Skeletal muscle cell (primary cell): ENCODE measurements around the gene PTGIS.
"Not testable (repeated sequence)": the region's sequence is repeated elsewhere in the genome, so short reads cannot be mapped to it uniquely, and the experiment has no call there.

Experiments used
- DNase-seq: peaks from one replicate; pipeline ENCODE4 v3.0.0-alpha.2; 2010; ENCODE audit warnings: low read depth
- H3K4me3 ChIP-seq: 2 replicates; pipeline ENCODE4 v1.5.1; 2011; ENCODE audit warnings: low read depth, mild to moderate bottlenecking, control low read depth, low read length, moderate library complexity

PTGIS gene

GRCh38 chr20:49581482-49581881, 13.5 kb upstream of the PTGIS start:
- no peak overlapping the region for H3K4me3 ChIP-seq
- DNase-seq = no peak

- no peak for DNase-seq
- H3K4me3 ChIP-seq = no peak overlapping the region
Observed at GRCh38 chr20:49580813-49581174, 12.9 kb upstream of the PTGIS start.

GRCh38 chr20:49579874-49580812, 12.2 kb upstream of the PTGIS start:
- DNase-seq = no peak
- no peak overlapping the region for H3K4me3 ChIP-seq

- no peak for DNase-seq
- no peak overlapping the region for H3K4me3 ChIP-seq
Observed at GRCh38 chr20:49579195-49579594, 11.3 kb upstream of the PTGIS start.

GRCh38 chr20:49578436-49578835, 10.5 kb upstream of the PTGIS start:
- no peak for DNase-seq

GRCh38 chr20:49575551-49576060, 7.7 kb upstream of the PTGIS start:
- no peak overlapping the region for H3K4me3 ChIP-seq
- DNase-seq = no peak

More at GRCh38 chr20:49578436-49578835, 10.5 kb upstream of the PTGIS start:
- no peak overlapping the region for H3K4me3 ChIP-seq

- no peak for DNase-seq
Observed at GRCh38 chr20:49573900-49574416, 6.0 kb upstream of the PTGIS start.

GRCh38 chr20:49572857-49573256, 4.9 kb upstream of the PTGIS start:
- no peak for DNase-seq
- H3K4me3 ChIP-seq = no peak overlapping the region

More at GRCh38 chr20:49573900-49574416, 6.0 kb upstream of the PTGIS start:
- H3K4me3 ChIP-seq = no peak overlapping the region

GRCh38 chr20:49571553-49571835, 3.6 kb upstream of the PTGIS start:
- no peak for DNase-seq
- no peak overlapping the region for H3K4me3 ChIP-seq

GRCh38 chr20:49570828-49571552, 3.1 kb upstream of the PTGIS start:
- no peak for DNase-seq
- H3K4me3 ChIP-seq = no peak overlapping the region

GRCh38 chr20:49570161-49570827, 2.4 kb upstream of the PTGIS start:
- no peak overlapping the region for H3K4me3 ChIP-seq
- no peak for DNase-seq

- no peak for DNase-seq
- no peak overlapping the region for H3K4me3 ChIP-seq
Observed at GRCh38 chr20:49569411-49570115, 1.6 kb upstream of the PTGIS start.

- no peak for DNase-seq
- no peak overlapping the region for H3K4me3 ChIP-seq
Observed at GRCh38 chr20:49568278-49569151, 578 bp upstream of the PTGIS start.

- DNase-seq = no peak
- H3K4me3 ChIP-seq = no peak overlapping the region
Observed at GRCh38 chr20:49566401-49567364, 1.3 kb downstream of the PTGIS start.

- H3K4me3 ChIP-seq, DNase-seq: not testable (repeated sequence)
Observed at GRCh38 chr20:49564991-49565390, 2.9 kb downstream of the PTGIS start.

GRCh38 chr20:49563015-49563980, 4.6 kb downstream of the PTGIS start:
- H3K4me3 ChIP-seq = no peak overlapping the region
- DNase-seq = no peak
